ENCODE results near the gene ADAMTS6.

Gene ADAMTS6

DNA sequence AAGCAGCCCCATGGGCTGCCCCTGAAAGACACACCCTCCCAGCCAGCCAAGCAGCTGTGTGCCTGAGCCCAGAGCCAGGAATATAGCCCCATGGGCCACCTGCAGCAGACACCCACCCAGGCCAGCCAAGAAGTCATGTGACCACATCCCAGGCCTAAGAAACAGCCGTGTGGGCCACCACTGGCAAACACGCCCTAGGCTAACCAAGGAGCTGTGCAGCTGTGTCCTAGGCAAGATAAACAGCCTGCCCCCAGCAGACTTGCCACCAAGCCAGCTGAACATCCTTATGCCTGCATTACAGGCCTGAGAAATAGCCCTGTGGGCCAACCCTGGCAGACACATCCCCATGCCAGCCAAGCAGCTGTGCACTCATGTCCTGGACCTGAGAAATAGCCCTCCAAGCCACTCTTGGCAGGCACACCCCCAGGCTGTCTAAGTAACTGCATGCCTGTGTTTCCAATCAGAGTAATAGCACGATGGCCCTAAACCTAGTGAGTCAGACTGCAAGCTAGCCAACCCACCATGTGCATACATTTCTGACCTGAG, 143.0 kb downstream of the ADAMTS6 start:
- POLR2A ChIA-PET = no interaction called here
- H3K36me3 ChIP-seq (ENCODE audit: control insufficient read depth in 2 of 2, insufficient read depth in 1 of 2, low read length in 2 of 2) = no peaks in the 10 kb centered on the region
- H3K27ac ChIP-seq (ENCODE audit: extremely low read depth, low read depth, low read length) = no peak overlapping the region
- no peak overlapping the region for H3K4me3 ChIP-seq (ENCODE audit: low read depth, low read length)
- CTCF ChIA-PET = interaction anchor here (0.6 to 0.7 kb wide), 2 partner anchors 224 to 528 kb away, joined by 3 to 4 read pairs; no protein-coding TSS in a partner anchor
- 0 out of 2 replicates have a peak, but pooled peaks cover 4% of the 10 kb centered on the region for H3K4me1 ChIP-seq (ENCODE audit: control insufficient read depth, insufficient read depth, low read length)
- TF ChIP-seq, protein P1, sequence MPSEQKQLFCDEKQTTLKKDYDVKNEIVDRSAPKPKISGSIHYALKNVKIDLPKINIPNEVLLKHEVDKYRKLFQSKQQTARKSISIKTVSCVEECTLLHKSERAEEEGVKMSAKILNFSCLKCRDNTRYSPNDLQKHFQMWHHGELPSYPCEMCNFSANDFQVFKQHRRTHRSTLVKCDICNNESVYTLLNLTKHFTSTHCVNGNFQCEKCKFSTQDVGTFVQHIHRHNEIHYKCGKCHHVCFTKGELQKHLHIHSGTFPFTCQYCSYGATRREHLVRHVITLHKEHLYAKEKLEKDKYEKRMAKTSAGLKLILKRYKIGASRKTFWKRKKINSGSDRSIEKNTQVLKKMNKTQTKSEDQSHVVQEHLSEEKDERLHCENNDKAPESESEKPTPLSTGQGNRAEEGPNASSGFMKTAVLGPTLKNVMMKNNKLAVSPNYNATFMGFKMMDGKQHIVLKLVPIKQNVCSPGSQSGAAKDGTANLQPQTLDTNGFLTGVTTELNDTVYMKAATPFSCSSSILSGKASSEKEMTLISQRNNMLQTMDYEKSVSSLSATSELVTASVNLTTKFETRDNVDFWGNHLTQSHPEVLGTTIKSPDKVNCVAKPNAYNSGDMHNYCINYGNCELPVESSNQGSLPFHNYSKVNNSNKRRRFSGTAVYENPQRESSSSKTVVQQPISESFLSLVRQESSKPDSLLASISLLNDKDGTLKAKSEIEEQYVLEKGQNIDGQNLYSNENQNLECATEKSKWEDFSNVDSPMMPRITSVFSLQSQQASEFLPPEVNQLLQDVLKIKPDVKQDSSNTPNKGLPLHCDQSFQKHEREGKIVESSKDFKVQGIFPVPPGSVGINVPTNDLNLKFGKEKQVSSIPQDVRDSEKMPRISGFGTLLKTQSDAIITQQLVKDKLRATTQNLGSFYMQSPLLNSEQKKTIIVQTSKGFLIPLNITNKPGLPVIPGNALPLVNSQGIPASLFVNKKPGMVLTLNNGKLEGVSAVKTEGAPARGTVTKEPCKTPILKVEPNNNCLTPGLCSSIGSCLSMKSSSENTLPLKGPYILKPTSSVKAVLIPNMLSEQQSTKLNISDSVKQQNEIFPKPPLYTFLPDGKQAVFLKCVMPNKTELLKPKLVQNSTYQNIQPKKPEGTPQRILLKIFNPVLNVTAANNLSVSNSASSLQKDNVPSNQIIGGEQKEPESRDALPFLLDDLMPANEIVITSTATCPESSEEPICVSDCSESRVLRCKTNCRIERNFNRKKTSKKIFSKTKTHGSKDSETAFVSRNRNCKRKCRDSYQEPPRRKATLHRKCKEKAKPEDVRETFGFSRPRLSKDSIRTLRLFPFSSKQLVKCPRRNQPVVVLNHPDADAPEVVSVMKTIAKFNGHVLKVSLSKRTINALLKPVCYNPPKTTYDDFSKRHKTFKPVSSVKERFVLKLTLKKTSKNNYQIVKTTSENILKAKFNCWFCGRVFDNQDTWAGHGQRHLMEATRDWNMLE (tag by site-specific recombination; conservative IDR thresholded peaks at IDR 0.05; ENCODE audit: low read depth) = no peak
- TF ChIP-seq, protein P2, sequence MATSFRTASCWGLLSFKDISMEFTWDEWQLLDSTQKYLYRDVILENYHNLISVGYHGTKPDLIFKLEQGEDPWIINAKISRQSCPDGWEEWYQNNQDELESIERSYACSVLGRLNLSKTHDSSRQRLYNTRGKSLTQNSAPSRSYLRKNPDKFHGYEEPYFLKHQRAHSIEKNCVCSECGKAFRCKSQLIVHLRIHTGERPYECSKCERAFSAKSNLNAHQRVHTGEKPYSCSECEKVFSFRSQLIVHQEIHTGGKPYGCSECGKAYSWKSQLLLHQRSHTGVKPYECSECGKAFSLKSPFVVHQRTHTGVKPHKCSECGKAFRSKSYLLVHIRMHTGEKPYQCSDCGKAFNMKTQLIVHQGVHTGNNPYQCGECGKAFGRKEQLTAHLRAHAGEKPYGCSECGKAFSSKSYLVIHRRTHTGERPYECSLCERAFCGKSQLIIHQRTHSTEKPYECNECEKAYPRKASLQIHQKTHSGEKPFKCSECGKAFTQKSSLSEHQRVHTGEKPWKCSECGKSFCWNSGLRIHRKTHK (tag by site-specific recombination; IDR thresholded peaks at IDR 0.05) = no peak
- TF ChIP-seq ZNF202 (tag by site-specific recombination; IDR thresholded peaks at IDR 0.05; ENCODE audit: borderline replicate concordance) = no peak
- no peak for TF ChIP-seq ZSCAN23 (tag by site-specific recombination; IDR thresholded peaks at IDR 0.05)
- no peak for TF ChIP-seq SETDB1 (IDR thresholded peaks at IDR 0.05; ENCODE audit: insufficient read length, low read length)
- TF ChIP-seq, protein P3, sequence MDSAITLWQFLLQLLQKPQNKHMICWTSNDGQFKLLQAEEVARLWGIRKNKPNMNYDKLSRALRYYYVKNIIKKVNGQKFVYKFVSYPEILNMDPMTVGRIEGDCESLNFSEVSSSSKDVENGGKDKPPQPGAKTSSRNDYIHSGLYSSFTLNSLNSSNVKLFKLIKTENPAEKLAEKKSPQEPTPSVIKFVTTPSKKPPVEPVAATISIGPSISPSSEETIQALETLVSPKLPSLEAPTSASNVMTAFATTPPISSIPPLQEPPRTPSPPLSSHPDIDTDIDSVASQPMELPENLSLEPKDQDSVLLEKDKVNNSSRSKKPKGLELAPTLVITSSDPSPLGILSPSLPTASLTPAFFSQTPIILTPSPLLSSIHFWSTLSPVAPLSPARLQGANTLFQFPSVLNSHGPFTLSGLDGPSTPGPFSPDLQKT (IDR thresholded peaks at IDR 0.05; ENCODE audit: borderline replicate concordance, low read depth, low read length) = no peak
- TF ChIP-seq KLF8 (tag by site-specific recombination; IDR thresholded peaks at IDR 0.05) = no peak
- TF ChIP-seq, protein P4, sequence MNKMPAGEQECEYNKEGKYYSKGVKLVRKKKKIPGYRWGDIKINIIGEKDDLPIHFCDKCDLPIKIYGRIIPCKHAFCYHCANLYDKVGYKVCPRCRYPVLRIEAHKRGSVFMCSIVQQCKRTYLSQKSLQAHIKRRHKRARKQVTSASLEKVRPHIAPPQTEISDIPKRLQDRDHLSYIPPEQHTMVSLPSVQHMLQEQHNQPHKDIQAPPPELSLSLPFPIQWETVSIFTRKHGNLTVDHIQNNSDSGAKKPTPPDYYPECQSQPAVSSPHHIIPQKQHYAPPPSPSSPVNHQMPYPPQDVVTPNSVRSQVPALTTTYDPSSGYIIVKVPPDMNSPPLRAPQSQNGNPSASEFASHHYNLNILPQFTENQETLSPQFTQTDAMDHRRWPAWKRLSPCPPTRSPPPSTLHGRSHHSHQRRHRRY (tag by site-specific recombination; IDR thresholded peaks at IDR 0.05) = no peak
- no peak for TF ChIP-seq ZNF677 (tag by site-specific recombination; IDR thresholded peaks at IDR 0.05)
- TF ChIP-seq ZNF19 (tag by site-specific recombination; IDR thresholded peaks at IDR 0.05; ENCODE audit: low read depth) = no peak
- TF ChIP-seq, protein P5, sequence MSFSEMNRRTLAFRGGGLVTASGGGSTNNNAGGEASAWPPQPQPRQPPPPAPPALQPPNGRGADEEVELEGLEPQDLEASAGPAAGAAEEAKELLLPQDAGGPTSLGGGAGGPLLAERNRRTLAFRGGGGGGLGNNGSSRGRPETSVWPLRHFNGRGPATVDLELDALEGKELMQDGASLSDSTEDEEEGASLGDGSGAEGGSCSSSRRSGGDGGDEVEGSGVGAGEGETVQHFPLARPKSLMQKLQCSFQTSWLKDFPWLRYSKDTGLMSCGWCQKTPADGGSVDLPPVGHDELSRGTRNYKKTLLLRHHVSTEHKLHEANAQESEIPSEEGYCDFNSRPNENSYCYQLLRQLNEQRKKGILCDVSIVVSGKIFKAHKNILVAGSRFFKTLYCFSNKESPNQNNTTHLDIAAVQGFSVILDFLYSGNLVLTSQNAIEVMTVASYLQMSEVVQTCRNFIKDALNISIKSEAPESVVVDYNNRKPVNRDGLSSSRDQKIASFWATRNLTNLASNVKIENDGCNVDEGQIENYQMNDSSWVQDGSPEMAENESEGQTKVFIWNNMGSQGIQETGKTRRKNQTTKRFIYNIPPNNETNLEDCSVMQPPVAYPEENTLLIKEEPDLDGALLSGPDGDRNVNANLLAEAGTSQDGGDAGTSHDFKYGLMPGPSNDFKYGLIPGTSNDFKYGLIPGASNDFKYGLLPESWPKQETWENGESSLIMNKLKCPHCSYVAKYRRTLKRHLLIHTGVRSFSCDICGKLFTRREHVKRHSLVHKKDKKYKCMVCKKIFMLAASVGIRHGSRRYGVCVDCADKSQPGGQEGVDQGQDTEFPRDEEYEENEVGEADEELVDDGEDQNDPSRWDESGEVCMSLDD (tag by site-specific recombination; IDR thresholded peaks at IDR 0.05) = no peak
- TF ChIP-seq ZNF335 (tag by site-specific recombination; conservative IDR thresholded peaks at IDR 0.05) = no peak
- TF ChIP-seq, protein P6, sequence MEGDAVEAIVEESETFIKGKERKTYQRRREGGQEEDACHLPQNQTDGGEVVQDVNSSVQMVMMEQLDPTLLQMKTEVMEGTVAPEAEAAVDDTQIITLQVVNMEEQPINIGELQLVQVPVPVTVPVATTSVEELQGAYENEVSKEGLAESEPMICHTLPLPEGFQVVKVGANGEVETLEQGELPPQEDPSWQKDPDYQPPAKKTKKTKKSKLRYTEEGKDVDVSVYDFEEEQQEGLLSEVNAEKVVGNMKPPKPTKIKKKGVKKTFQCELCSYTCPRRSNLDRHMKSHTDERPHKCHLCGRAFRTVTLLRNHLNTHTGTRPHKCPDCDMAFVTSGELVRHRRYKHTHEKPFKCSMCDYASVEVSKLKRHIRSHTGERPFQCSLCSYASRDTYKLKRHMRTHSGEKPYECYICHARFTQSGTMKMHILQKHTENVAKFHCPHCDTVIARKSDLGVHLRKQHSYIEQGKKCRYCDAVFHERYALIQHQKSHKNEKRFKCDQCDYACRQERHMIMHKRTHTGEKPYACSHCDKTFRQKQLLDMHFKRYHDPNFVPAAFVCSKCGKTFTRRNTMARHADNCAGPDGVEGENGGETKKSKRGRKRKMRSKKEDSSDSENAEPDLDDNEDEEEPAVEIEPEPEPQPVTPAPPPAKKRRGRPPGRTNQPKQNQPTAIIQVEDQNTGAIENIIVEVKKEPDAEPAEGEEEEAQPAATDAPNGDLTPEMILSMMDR (tag by site-specific recombination; IDR thresholded peaks at IDR 0.05) = no peak
- H3K9me3 ChIP-seq (ENCODE audit: control insufficient read depth, insufficient read depth, low read depth, low read length) = no peaks in the 10 kb centered on the region; the same call in 1 of the 2 replicates

Data from HEK293 (cell line).